ENCODE measurements around the gene CLEC16A.

Gene CLEC16A

DNA sequence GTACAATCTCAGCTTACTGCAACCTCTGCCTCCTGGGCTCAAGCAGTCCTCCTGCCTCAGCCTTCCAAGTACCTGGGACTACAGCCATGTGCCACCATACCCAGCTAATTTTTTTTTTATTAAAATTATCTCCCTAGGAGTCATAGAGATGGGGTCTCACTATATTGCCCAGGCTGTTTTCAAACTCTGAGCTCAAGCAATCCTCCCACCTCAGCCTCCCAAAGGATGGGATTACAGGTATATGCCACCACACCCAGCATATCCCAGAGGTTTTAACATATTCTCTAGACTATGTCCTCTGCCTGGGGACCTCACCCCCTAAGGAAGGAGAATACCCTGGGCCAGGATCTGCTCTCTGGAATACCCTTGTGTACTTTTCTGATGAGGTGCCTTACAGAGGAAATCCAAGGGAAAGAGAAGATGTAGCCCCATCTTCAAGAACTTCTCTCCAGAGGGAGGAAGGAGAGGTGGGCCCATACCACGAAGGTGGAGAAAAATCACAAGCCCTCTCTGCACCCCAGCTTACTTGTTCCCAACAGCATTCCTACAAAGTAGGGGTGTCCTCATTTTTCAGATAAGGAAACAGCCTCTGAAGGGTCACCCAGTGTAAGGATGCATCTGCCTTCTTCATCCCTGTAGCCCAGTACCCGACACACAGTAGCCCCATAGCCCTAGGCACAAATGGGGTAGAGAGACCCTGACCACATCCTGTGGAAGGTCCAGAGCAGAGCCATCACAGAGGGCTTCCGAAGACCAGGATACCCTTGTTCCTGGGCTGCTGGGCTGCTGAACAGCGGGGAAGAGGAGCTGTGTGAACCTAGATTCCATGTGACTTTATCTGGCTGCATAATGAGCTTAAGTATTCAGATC lies 160.0 kb downstream of the CLEC16A start:
- no peak for DNase-seq

DNA sequence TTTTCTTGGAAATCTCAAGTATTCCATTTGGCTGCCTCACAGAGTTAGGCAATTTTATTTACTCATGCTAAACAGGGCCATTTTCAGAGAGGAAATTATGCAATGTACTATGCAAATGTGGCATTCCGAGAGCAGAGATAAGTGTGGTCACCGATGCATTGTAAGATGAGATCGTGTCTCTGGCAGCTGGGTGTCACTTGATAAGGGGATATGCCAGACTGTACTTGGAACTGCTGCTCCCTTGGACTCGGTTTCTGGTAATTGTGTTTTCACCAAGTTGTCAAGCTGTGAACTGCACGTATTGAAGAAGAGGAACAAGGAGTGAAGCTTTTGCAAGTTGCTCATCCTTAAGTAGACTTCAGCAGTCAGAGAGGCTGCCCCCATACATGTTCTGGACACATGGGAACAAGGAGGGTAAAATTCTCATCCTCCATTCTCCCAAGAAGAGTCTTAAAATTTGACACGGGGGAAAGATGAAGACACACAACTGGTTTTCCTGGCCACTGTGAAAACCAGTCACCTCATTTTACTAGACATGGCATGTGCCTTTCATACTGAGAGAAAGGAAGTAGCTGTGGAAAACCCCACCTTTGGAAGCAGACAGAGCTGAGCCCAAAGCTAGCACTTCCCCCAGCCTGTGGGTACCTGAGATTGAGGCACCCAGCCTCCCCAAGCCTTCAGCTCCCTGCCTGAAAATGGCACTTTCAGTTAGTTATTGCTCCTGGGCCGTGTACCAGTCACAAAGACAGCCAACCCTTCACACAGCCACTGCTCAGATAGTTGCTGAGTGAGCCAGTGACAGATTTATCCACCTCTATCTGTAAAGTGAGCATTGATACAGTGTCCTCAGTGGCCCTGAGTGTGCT lies 160.9 kb downstream of the CLEC16A start:
- no peak for DNase-seq

DNA sequence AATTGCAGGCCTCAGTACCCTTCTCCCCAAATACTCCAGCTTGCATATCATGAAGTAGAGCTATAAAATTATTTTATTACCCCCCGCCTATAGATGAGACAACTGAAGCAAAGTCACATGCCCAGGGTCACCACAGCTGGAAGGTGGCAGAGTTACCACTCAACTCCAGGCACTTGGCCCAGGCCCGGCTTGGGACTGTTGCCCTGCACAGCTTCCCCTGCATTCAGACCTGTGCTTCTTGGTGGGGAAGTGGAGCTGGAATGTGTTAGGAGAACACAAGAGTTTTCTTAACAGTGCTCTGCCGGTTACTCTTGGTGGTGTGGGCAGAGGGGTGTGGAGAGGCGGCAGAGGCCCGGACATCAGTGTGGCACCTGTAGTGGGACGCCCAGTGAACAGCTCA lies 162.4 kb downstream of the CLEC16A start:
- no peak for DNase-seq

DNA sequence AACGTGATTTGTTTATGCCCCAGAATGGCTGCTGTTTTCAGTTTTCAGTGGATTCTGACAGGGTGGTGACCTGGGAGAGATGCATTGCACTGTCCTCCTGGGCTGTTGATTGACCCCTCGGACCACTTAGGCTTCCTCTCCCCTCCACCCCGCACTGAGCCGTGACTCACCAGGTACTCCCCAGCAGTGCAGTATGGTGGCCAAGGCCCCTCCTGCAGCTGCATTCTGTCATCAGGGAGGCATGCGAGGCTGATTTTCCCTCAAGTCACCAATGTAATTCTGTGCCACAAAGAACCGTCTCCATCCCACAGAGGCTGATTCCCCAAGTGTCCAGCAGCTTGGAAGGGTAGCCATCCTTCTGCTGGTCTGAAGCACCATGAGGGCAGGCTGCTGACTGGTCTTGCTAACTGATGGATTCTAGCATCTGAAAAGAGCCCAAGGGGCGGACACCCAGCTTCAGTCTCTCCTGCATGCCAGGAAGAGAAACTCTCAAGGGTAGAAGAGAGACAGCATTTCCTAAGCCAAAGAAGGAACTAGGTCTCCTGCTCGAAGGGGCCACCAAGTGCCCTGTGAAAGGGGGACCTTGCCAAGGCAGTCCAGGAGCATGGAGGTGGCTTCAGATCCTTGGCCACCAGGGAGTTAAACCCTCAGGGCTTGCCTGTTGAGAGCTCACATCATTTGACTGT lies 163.6 kb downstream of the CLEC16A start:
- no peak for DNase-seq

DNA sequence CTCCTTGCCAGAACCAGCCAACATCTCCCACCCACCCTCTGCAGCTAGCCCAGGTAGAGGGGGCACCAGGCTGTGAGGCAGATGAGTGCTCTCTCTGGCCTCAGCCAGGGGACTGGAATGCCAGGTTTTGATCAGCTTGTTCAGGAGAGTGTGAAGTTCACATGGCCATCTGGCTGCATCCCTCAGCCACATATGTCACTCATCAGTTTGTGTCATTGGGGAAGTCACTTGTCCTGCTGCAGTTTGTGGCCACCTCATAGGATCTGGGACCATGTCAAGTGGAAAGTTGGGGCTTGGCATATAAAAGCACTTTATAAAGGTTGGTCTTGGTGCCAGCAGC lies 164.1 kb downstream of the CLEC16A start:
- DNase-seq: no peak

DNA sequence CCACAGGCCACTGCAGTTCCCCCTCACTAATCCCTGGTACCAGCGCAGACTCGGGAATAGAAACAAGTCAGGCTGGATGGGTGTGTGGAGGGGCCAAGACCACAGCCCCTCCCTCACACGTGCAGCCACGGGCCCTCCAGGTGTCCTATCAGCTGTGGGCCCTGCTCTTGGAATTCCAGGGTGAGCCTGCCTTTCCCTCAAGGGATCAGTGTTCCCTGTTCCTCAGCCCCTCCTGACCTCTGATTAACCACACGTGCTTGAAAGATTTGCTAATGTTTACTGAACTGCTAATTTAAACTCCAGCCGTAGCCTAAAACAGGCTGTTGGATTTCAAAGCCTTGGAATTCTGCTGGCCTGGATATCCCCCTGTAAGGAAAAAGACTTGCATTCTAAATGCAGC lies 165.2 kb downstream of the CLEC16A start:
- DNase-seq: no peak

DNA sequence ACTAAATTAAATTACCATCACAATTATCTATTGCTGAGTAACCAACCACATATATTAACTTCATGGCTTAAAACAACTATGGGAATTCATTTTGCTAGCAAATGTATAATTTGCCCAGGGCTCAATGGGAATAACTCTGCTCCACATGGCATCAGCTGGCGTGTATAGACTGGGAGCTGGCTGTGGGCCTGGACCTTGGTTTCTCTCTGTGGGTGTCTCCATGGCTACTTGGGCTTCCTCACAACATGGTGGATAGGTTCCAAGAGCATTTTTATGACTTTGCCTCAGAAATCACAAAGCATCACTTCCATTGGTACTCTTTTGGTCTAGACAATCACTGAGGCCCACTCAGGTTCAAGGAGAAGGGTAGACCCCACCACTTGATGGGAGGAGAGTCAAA lies 166.8 kb downstream of the CLEC16A start:
- no peak for DNase-seq

DNA sequence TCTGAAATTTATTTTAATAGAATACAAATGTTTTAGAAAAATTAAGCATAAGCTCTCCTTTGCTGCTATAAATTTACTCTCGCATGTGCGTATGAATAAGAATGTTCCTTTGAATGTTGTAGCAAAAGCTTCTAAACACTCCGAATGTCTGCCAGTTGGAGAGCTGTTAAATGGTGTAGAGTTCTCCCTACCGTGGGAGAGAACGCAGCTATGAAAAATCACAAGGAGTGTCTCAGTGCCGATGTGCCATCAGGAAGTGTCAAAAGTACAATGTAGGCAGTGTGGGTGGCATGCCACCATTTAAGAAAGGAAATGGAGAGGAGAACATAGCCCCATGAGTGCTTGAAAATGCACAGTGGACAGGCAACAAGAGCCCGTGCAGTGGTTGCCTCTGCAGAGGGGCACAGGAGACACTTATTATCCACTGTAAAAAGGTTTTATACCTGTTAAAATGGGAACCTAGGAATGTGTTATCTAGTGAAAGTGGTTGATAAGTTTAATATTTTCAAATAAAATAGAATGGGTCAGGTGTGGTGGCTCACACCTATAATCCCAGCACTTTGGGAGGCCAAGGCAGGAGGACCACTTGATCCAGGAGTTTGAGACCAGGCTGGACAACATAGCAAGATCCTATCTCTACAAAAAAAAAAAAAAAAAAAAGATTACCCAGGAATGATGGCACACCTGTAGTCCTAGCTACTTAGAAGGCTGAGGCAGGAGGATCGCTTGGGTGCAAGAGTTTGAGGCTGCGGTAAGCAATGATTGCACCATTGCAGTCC lies 167.7 kb downstream of the CLEC16A start:
- DNase-seq: no peak

DNA sequence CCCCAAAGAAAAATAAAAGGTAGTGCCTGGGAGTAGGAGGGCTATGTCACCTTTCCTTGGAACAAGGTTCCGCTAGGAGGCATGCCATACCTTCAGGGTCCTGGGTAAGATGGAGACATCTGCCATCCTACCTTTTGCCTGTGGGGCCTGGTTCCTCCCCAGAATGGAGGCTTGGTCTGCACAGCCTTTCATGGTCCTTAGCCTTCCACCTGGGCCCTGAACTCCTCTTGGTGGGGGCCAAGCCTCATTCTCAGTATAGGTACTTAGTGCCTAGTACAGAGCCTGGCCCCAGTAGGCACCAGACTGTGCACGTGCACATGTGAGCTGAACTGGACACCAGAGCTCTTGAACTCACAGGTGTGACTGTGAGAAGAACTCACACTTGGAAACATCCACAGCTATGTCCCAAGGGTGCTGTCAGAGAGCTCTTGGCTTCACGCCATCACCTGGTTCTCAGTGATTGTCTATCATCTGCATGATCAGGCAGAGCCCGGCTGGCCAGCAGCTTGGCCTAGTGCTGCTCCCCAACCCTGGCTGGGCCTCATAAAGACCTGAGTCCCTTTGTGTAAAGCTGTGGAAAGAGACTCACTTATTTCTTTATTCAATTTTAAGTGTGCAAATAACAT lies 168.5 kb downstream of the CLEC16A start:
- no peak for DNase-seq

DNA sequence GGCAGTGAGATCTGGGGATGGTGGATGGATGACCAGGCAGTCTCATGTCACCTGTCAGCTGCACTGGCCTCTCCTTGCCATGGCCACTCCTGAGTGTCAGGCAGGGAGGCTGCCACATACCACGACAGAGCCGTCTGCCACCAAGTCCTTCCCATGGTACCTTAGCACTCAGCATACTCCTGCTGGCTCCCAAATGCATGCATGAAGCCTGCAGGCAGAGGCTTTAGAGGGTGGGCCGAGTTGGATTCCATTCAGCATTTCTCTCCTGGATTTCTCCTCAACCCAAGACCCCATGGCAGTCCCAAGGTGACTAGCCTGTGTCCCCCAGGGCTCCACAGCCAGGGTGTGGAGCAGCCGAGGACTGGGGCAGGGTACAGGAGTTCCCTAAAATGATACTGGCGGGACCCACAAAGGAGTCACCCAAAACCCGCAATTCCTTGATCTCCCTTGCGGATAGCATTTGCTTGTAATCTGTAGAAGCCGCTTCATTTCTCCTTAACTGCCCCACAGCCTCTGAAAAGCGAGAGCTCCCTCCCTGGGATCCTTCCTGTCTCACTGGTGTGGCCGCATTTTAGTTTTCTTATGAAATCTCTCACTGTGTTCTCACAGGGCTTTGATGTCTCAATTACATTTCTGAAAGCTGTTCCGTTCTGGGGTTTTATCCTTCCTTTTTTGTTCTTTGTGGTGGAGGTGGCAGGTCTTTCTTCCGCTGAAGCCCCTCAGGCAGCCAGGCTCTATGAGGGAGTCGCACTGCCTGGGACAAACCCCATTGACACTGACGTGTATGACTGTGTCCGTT lies 170.2 kb downstream of the CLEC16A start:
- no peak for DNase-seq

DNA sequence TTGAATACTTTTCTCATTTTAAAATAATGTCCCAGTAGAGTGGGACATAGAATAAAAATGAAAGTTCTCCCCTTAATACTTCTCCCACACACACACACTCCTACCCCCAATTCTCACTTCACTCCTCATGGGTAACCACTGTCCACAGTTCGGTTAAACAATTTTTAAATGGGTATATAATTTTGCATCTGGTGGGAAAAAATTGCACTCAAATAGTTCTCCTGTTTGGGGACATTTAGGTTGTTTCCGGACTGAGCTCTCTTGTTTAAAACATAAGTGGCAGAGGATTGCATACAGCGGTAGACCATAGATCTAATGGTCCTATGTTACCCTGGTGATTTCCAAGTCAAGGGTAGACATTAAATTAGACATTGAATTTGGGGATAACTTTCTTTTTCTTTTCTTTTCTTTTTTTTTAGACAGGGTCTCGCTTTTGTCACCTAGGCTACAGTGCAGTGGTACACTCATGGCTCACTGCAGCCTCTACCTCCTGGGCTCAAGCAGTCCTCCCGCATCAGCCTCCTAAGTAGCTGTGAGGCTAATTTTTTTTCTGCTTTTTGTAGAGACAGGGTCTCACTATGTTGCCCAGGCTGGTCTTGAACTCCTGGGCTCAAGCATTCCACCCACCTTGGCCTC lies 173.3 kb downstream of the CLEC16A start:
- DNase-seq: no peak

DNA sequence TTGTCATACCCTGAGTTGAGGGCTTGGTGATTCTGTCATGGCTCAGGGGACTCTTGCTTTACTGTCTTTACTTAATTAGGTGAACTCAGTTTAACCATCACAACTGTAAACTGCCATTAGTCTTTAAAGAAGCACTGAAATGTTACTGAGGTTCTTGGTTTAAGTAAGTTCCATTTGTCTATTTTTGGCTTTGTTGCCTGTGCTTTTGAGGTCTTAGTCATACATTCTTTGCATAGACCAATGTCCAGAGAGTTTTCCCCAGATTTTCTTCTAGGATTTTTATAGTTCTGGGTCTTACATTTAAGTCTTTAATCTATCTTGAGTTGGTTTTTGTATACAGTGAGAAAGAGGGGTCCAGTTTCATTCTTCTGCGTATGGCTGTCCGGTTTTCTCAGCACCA lies 174.1 kb downstream of the CLEC16A start:
- DNase-seq: no peak

DNA sequence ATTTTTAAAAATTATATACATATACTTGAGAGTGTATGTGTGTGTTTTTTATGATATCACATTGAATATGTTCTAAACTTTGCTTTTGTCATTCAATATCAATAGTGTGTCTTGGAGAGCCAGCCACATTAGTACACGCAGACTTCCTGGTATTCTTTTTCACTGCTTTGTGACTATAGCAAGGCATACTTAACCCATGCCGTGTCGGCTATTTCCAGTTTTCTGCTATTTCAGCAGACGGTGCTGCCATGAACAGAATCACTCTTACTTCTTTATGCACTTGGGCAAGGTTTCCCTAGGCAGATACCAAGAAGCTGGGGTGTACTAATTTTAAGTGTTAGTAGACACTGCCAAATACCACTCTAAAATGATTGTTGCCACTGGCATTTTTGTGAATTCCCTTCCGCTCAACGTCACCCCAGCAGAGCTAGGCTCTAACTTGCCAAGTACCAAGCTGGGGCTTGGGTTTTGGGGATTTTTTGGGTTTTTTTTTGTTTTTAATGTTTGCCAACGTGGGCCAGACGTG lies 176.8 kb downstream of the CLEC16A start:
- no peak for DNase-seq

DNA sequence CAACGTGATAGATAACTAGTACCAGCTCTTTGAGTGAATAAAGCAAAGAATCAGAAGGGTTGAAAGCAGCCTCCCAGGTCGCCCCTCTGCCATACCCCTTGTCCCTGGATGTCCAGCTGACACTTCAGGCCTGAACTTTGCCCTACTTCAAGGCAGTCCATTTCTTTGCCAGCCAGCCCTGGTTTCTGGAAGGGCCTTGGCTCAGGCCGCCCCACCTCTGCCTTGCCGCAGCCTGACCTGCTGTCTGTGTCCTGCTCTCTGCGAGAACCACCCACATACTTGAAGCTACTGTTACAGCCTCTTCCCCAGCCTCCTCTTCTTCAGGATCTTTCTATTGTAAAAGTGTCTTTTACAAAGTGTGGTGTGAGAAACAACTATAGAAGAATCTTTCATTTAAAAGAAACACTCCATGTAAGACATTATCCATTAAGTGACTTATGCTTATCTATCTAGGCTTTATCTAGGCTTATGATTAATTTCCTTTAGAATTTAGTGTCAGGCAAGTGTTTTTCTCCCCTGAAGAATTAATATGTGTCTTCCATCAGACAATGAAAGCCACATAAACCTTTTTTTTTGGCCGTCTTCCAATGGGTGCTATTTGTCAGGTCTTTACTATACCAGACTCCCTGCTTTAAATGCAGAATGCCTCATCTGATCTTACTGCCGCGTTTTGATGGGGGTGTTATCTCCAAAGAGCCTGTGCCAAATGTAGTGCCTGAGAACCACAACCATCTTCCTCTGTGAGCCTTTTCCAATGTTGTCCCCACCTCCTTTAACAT lies 177.7 kb downstream of the CLEC16A start:
- no peak for DNase-seq

DNA sequence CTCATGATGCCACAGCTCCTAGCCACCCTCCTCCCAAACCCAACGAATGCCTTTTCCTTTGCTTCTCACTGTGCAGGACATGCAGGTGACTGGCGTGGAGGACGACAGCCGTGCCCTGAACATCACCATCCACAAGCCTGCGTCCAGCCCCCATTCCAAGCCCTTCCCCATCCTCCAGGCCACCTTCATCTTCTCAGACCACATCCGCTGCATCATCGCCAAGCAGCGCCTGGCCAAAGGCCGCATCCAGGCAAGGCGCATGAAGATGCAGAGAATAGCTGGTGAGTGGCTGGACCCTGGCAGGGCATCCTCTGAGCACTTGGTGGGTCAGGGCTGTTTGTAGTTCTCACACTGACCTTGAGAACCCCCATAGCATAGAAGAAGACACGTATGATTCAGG lies 179.3 kb downstream of the CLEC16A start:
- DNase-seq: no peak

DNA sequence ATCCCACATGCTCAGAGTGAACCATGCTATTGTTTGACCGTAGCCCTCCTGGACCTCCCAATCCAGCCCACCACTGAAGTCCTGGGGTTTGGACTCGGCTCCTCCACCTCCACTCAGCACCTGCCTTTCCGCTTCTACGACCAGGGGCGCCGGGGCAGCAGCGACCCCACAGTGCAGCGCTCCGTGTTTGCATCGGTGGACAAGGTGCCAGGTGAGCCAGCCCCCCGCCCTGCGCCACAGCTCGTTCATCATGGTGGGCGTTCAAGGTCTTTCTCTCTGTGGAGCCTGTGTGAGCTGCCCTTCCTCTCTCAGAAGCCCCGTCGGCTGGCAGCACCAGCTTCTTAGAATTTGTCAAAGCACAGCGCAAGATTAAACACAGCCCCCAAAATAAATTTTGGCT lies 181.6 kb downstream of the CLEC16A start:
- DNase-seq: no peak

DNA sequence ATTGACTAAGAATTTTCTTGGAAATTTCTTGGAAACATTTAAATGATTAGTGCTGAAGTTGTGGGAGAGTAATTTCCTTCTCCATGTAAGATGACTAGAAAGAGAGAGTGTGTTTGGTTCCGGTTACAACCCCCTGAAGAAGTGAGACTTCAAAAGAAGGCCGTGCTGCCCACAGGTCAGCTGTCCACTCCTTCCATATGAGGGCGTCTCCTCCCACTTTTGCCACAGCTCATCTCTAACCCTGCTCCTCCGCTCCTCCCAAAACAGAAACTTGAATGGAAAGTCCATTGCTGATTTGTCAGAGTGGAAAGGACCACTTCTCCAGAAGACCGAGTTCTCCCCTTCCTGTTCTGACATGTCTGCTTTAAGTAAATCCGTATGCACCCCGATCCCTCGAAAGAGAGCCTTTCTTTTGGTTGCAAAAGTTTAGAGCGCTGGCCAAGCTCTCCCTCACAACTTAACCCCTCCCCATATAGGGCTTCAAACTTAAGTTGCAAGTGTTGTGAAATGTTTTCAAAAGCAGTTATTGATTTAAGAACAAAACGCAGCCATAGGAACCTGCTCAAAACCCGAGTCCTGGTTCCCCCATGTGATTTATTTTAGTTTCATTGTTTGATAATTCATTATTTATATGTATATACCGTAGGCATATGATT lies 182.2 kb downstream of the CLEC16A start:
- no peak for DNase-seq

DNA sequence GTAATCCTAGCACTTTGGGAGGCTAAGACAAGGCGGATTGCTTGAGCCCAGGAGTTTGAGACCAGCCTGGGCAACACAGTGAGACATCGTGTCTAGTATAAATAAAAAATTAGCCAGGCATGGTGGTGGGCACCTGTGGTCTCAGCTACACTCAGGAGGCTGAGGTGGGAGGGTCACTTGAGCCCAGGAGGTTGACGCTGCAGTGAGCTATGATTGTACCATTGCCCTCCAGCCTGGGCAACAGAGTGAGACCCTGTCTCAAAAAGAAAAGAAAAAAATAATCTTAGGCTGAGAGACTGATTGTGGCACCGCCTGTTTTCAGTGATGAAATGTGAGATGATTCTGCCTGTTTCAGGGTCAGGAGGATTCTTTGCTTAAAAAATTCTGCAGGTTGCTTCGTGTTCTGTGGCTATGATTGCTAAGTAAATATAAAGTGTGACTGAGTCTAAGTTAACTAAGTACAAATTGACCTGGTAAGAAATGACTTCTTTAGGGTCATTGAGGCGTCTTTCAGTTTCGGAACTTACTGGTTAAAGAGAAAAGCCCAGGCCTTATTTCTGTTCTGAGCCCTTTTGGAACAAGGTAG lies 183.3 kb downstream of the CLEC16A start:
- DNase-seq: no peak

All from NCI-H1048 (cell line).